ENCODE data around the gene NME2. TPM values are rescaled to one million over a fixed set of nuclear protein-coding genes. Genes with fewer than 3 reads are reported as not detected.

Gene NME2
- total RNA-seq, 1 donor from 2014 or later, result 245 TPM

DNA sequence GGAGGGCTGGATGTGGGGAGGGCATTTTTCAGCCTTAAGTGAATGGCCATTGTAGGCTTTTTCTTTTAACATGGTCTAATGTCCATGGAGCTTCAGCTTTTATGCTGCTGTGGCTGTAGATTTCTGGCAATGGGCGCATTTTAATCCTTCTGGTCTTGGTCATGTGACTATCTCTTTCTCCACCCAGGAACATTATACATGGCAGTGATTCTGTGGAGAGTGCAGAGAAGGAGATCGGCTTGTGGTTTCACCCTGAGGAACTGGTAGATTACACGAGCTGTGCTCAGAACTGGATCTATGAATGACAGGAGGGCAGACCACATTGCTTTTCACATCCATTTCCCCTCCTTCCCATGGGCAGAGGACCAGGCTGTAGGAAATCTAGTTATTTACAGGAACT lies 4.7 kb upstream of the NME2 start:
- H3K4me1 Mint-ChIP-seq (ENCODE audit: low read depth, unreplicated experiment), result peaks cover 14% of the 10 kb centered on the region
- H3K27ac Mint-ChIP-seq (ENCODE audit: unreplicated experiment), result no peak overlapping the region
- peaks cover 13% of the 10 kb centered on the region for H3K9me3 Mint-ChIP-seq (ENCODE audit: unreplicated experiment)
- no peak overlapping the region for H3K4me3 Mint-ChIP-seq (ENCODE audit: unreplicated experiment)
- TF ChIP-seq, protein P1, sequence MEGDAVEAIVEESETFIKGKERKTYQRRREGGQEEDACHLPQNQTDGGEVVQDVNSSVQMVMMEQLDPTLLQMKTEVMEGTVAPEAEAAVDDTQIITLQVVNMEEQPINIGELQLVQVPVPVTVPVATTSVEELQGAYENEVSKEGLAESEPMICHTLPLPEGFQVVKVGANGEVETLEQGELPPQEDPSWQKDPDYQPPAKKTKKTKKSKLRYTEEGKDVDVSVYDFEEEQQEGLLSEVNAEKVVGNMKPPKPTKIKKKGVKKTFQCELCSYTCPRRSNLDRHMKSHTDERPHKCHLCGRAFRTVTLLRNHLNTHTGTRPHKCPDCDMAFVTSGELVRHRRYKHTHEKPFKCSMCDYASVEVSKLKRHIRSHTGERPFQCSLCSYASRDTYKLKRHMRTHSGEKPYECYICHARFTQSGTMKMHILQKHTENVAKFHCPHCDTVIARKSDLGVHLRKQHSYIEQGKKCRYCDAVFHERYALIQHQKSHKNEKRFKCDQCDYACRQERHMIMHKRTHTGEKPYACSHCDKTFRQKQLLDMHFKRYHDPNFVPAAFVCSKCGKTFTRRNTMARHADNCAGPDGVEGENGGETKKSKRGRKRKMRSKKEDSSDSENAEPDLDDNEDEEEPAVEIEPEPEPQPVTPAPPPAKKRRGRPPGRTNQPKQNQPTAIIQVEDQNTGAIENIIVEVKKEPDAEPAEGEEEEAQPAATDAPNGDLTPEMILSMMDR (IDR thresholded peaks at IDR 0.05; ENCODE audit: partially characterized antibody, unreplicated experiment), result no peak
- H3K36me3 Mint-ChIP-seq (ENCODE audit: unreplicated experiment), result no peaks in the 10 kb centered on the region
- DNase-seq, result no peak
- H3K27me3 Mint-ChIP-seq (ENCODE audit: unreplicated experiment), result peaks cover 12% of the 10 kb centered on the region

DNA sequence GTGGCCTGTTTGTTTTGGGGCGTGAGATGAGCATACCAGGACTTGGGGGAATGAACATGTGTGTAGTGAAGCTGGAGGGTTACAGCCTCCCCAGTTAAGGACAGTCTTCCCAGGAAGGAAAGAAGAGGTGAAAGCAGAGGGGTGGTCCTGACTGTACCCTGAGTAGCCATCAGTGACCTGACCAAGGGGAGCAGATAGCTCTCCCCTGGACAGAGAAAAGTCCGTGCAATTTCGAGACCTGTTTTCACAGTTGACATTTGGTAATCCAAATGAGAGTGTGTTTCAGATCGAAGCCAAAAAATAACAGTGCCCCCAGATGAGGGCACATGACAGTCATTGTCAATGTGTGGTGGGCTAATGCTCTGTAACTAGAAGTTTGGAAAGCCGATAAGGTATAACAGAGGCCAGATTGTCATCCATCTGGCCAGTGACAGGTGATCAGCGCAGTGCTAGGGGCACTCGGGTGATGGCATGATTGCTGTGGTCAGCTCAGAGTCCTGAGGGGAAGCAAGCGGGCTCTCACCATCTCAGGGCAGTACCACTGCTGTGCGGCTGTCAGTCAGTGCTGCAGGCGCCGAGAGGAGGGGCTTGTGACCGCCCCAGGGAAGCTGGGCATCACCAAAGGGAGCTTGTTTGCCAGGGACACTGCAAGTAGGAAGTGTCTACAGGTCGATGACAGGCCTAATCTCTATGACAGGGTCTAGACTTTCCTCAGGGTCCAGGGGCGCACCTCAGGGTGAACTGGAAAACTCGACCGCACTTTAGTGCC lies 1.1 kb upstream of the NME2 start:
- H3K4me1 Mint-ChIP-seq (ENCODE audit: low read depth, unreplicated experiment), result peaks cover 16% of the 10 kb centered on the region
- TF ChIP-seq, protein P1 (IDR thresholded peaks at IDR 0.05; ENCODE audit: partially characterized antibody, unreplicated experiment), result no peak
- no peaks in the 10 kb centered on the region for H3K36me3 Mint-ChIP-seq (ENCODE audit: unreplicated experiment)
- peak; percentile 60 for DNase-seq
- H3K9me3 Mint-ChIP-seq (ENCODE audit: unreplicated experiment), result peaks cover 16% of the 10 kb centered on the region
- H3K27ac Mint-ChIP-seq (ENCODE audit: unreplicated experiment), result peak overlapping the region; percentile 99
- H3K4me3 Mint-ChIP-seq (ENCODE audit: unreplicated experiment), result peak overlapping the region; percentile 98
- H3K27me3 Mint-ChIP-seq (ENCODE audit: unreplicated experiment), result peaks cover 10% of the 10 kb centered on the region

DNA sequence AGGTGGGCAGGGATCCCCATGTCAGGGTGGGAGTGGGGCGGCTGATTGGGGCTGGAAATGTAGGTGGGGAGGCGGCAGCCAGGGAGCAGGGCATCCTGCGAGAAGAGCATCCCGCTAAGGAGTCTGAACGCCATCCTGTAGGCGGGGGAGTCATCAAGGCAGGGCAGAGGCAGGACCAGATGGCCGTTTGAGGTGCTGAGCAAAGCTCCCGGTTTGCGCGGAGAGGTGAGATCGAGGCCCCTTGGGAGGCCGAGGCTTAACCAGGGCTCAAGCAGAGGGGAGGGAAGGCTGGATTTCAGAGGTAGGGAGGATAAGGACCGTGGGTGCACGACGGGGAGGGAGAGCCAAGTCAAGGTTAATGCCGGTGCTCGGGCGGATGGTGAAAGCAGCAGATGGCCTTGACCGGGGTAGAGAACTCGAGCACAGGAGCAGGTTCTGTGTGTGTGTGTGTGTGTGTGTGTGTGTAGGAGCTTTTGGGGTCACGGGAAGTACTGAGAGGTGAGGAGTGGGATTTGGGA lies 472 bp upstream of the NME2 start:
- H3K4me3 Mint-ChIP-seq (ENCODE audit: unreplicated experiment), result peak overlapping the region; percentile 98
- peaks cover 16% of the 10 kb centered on the region for H3K9me3 Mint-ChIP-seq (ENCODE audit: unreplicated experiment)
- H3K27me3 Mint-ChIP-seq (ENCODE audit: unreplicated experiment), result peaks cover 9% of the 10 kb centered on the region
- TF ChIP-seq, protein P1 (IDR thresholded peaks at IDR 0.05; ENCODE audit: partially characterized antibody, unreplicated experiment), result no peak
- peaks cover 16% of the 10 kb centered on the region for H3K4me1 Mint-ChIP-seq (ENCODE audit: low read depth, unreplicated experiment)
- peak; percentile 45 for DNase-seq
- peak overlapping the region; percentile 99 for H3K27ac Mint-ChIP-seq (ENCODE audit: unreplicated experiment)
- H3K36me3 Mint-ChIP-seq (ENCODE audit: unreplicated experiment), result no peaks in the 10 kb centered on the region

DNA sequence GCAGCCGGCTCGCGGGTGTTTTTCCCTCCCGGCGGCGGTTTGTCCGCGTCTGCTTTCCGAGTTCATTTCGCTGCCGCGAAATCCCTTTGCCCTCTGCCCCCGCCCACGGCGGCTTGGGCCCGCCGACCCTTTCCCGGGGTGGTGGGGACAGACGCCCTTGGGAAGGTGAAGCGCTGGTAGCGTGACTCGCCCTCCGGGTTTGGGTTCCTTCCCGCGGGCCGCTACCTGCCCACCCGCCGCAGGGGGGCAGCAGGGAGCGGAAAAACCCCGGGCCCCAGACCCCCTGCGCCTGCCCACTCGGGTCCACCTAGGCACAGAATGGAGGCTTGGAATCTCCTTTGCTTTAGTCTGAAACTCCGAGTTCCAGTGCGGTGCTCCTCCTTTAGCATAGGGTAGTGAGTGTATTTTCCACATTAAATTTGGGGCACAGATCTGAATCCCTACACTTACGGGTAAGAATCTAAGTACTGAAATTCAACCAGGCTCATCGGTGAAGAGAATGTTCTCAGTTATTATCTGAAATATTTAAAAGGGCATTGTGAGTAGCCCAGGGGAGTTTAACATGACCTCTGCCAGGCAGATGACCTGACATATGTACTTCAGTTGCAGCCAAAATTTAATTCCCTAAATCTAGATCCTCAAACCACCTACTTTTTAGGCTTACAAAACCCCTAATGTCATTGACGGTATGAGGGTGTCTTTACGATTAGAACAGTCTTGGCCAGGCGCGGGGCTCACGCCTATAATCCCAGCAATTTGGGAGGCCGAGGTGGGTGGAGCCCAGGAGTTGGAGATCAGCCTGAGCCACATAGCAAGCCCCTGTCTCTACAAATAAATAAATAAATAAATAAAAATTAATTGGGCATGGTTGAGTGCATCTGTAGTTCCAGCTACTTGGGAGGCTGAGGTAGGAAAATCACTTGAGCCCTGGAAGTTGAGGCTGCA lies 1.0 kb downstream of the NME2 start:
- Mint-ChIP-seq H3K4me1 (ENCODE audit: low read depth, unreplicated experiment) (peaks cover 16% of the 10 kb centered on the region), H3K27me3 (ENCODE audit: unreplicated experiment) (peaks cover 10% of the 10 kb centered on the region), H3K9me3 (ENCODE audit: unreplicated experiment) (peaks cover 16% of the 10 kb centered on the region), H3K27ac (ENCODE audit: unreplicated experiment) (peak overlapping the region; percentile 77), H3K4me3 (ENCODE audit: unreplicated experiment) (peak overlapping the region; percentile 93), H3K36me3 (ENCODE audit: unreplicated experiment) (no peaks in the 10 kb centered on the region)
- TF ChIP-seq, protein P1 (IDR thresholded peaks at IDR 0.05; ENCODE audit: partially characterized antibody, unreplicated experiment), result peak; percentile 85
- peak; percentile 82 for DNase-seq
